Neutrophil (primary cell): Measurements from ENCODE around the gene TTC9C.
A peak's percentile ranks its signal among the peaks of the same experiment; 100 is the strongest.

Source experiments
- H3K27ac ChIP-seq: fragments of 200-600 bp; sonication (generic); 2 replicates; pipeline ENCODE4 v1.5.1; 2016; ENCODE audit warnings: mild to moderate bottlenecking, moderate library complexity
- H3K27me3 ChIP-seq: fragments of 200-600 bp; sonication (generic); 2 replicates; pipeline ENCODE4 v1.6.0; 2016; ENCODE audit warnings: mild to moderate bottlenecking
- H3K36me3 ChIP-seq: fragments of 200-600 bp; sonication (generic); 2 replicates; pipeline ENCODE4 v1.5.1; 2017
- H3K4me1 ChIP-seq, 2 experiments: fragments of 200-600 bp in 1 of 2; sonication (generic) in 1 of 2; 1 replicate in 1 of 2; 2 replicates in 1 of 2; pipeline versions ENCODE4 v1.5.1 to v1.6.1; 2013 to 2016; ENCODE audit warnings: low read depth in 1 of 2, low read length in 1 of 2, mild to moderate bottlenecking in 1 of 2, moderate library complexity in 1 of 2; ENCODE audit not compliant: control insufficient read depth in 1 of 2, insufficient read depth in 1 of 2
- H3K4me3 ChIP-seq, 2 experiments: fragments of 200-600 bp in 1 of 2; sonication (generic) in 1 of 2; 1 replicate in 1 of 2; 2 replicates in 1 of 2; pipeline ENCODE4 v1.5.1; 2013 to 2016; ENCODE audit warnings: low read depth in 1 of 2, low read length in 1 of 2, mild to moderate bottlenecking in 1 of 2, moderate library complexity in 1 of 2
- H3K9me3 ChIP-seq: fragments of 200-600 bp; sonication (generic); 2 replicates; pipeline ENCODE4 v1.5.1; 2016
- CTCF ChIP-seq: fragments of 200-600 bp; sonication (generic); IDR thresholded peaks from 2 replicates; pipeline ENCODE4 v1.5.1; 2016; ENCODE audit warnings: antibody characterized with exemption

TTC9C gene

GRCh38 chr11:62713343-62713742, 14.9 kb upstream of the TTC9C start:
- Histone ChIP-seq H3K4me3 (no peak overlapping the region), H3K27ac (peak overlapping the region; percentile 38)

GRCh38 chr11:62715150-62716130, 12.8 kb upstream of the TTC9C start:
- peaks cover 96% of the 10 kb centered on the region for H3K36me3 ChIP-seq
- H3K27ac ChIP-seq: no peak overlapping the region

More at GRCh38 chr11:62713343-62713742, 14.9 kb upstream of the TTC9C start:
- no peaks in the 10 kb centered on the region for H3K27me3 ChIP-seq
- peaks cover 75% of the 10 kb centered on the region for H3K36me3 ChIP-seq
- H3K4me1 ChIP-seq: peaks cover 16 to 17% of the 10 kb centered on the region in 2 experiments
- H3K9me3 ChIP-seq: no peaks in the 10 kb centered on the region
- TF ChIP-seq CTCF: no peak

GRCh38 chr11:62716206-62716605, 12.1 kb upstream of the TTC9C start:
- H3K4me1 ChIP-seq: no peaks in the 10 kb centered on the region
- TF ChIP-seq CTCF: no peak
- no peak overlapping the region for H3K4me3 ChIP-seq
- H3K27me3 ChIP-seq: no peaks in the 10 kb centered on the region
- no peak overlapping the region for H3K27ac ChIP-seq
- H3K9me3 ChIP-seq: no peaks in the 10 kb centered on the region
- peaks cover 96% of the 10 kb centered on the region for H3K36me3 ChIP-seq

More at GRCh38 chr11:62715150-62716130, 12.8 kb upstream of the TTC9C start:
- no peaks in the 10 kb centered on the region for H3K9me3 ChIP-seq
- H3K4me1 ChIP-seq: no peaks in the 10 kb centered on the region
- no peak overlapping the region for H3K4me3 ChIP-seq
- TF ChIP-seq CTCF: no peak
- no peaks in the 10 kb centered on the region for H3K27me3 ChIP-seq

DNA sequence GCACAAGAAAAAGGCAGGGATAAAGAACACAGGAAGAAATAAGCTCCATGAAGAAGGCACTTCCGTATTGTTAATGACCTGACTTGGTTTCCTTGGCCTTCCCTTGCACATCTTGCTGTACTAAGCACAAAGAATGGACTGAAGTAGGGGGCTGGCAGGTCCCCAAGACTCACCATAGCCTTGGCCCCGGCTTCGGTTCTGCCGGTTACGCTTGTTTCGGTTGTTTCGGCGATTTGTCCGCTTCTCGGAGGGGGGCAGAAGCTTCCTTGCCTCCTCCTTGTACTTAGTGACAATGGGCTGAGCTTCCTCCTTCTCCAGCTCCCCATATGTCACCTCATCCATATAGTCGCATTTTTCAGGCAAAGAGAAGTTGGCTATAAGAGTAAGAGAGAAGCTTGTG, 11.5 kb upstream of the TTC9C start:
- no peak for TF ChIP-seq CTCF
- H3K4me1 ChIP-seq: no peaks in the 10 kb centered on the region
- no peak overlapping the region for H3K27ac ChIP-seq
- peaks cover 97% of the 10 kb centered on the region for H3K36me3 ChIP-seq
- H3K9me3 ChIP-seq: peaks cover 2% of the 10 kb centered on the region
- H3K4me3 ChIP-seq: no peak overlapping the region
- H3K27me3 ChIP-seq: no peaks in the 10 kb centered on the region

GRCh38 chr11:62719302-62719978, 8.8 kb upstream of the TTC9C start:
- TF ChIP-seq CTCF: no peak
- H3K27ac ChIP-seq: no peak overlapping the region
- peaks cover 98% of the 10 kb centered on the region for H3K36me3 ChIP-seq
- no peaks in the 10 kb centered on the region for H3K27me3 ChIP-seq
- H3K9me3 ChIP-seq: peaks cover 5% of the 10 kb centered on the region
- H3K4me3 ChIP-seq: no peak overlapping the region
- peaks cover 5 to 10% of the 10 kb centered on the region in 2 experiments for H3K4me1 ChIP-seq
